CD4-positive, alpha-beta memory T cell (primary cell): ENCODE measurements around the gene CD180. TPM values are rescaled to one million over a fixed set of nuclear protein-coding genes. Genes with fewer than 3 reads are reported as not detected.
A peak's percentile ranks its signal among the peaks of the same experiment; 100 is the strongest.

Experiments
- CTCF ChIA-PET: fragments of 350-600 bp; sonication (Branson Sonifier 250); formaldehyde crosslinking; loops from one replicate; lab custom pipeline; 2021; ENCODE audit warnings: inconsistent platforms; ENCODE audit not compliant: partially characterized antibody; lab: Charles Lee
- POLR2A ChIA-PET: fragments of 350-600 bp; sonication (Branson Sonifier 250); formaldehyde crosslinking; loops from one replicate; lab custom pipeline; 2021; ENCODE audit not compliant: partially characterized antibody; lab: Charles Lee
- DNase-seq, 5 donors: peaks; one replicate each; pipeline versions ENCODE4 v3.0.0 to v3.0.0-alpha.2; 2020 to 2022; ENCODE audit warnings: mixed read lengths in 1 of 5
- H3K27ac ChIP-seq: one replicate; pipeline ENCODE4 v1.7.0; 2013; ENCODE audit warnings: low read depth, low read length
- H3K27me3 ChIP-seq: 2 replicates; pipeline ENCODE4 v1.7.0; 2013; ENCODE audit warnings: mild to moderate bottlenecking, low read length, moderate library complexity; ENCODE audit not compliant: insufficient read depth
- H3K36me3 ChIP-seq: 2 replicates; pipeline ENCODE4 v1.7.0; 2013; ENCODE audit warnings: mild to moderate bottlenecking, low read length, moderate library complexity; ENCODE audit not compliant: insufficient read depth
- H3K4me1 ChIP-seq: 2 replicates; pipeline ENCODE4 v1.7.0; 2013; ENCODE audit warnings: mild to moderate bottlenecking, low read length, moderate library complexity; ENCODE audit not compliant: insufficient read depth
- H3K4me3 ChIP-seq, 2 donors: one replicate each; pipeline ENCODE4 v1.7.0; 2013; ENCODE audit warnings: low read length in 2 of 2, mild to moderate bottlenecking in 1 of 2
- H3K9me3 ChIP-seq, 2 donors: one replicate each; pipeline ENCODE4 v1.7.0; 2013; ENCODE audit warnings: low read length in 2 of 2, control low read depth in 1 of 2; ENCODE audit not compliant: control insufficient read depth in 1 of 2
- H3K27ac Mint-ChIP-seq, 7 donors: one replicate each; pipeline ENCODE4 v1.8.0; 2020 to 2021; ENCODE audit warnings: mixed read lengths in 7 of 7, mild to moderate bottlenecking in 6 of 7, inconsistent platforms in 3 of 7, moderate library complexity in 3 of 7
- H3K27me3 Mint-ChIP-seq, 2 donors: one replicate each; pipeline ENCODE4 v1.8.0; 2020 to 2021; ENCODE audit warnings: mixed read lengths in 2 of 2
- H3K36me3 Mint-ChIP-seq, 2 donors: one replicate each; pipeline ENCODE4 v1.8.0; 2020 to 2021; ENCODE audit warnings: mixed read lengths in 2 of 2, inconsistent platforms in 1 of 2, mild to moderate bottlenecking in 1 of 2
- H3K4me1 Mint-ChIP-seq, 4 donors: one replicate each; pipeline ENCODE4 v1.8.0; 2020 to 2021; ENCODE audit warnings: mixed read lengths in 4 of 4, mild to moderate bottlenecking in 1 of 4
- H3K4me3 Mint-ChIP-seq, 8 donors: one replicate each; pipeline ENCODE4 v1.8.0; 2020 to 2021; ENCODE audit warnings: mixed read lengths in 8 of 8, mild to moderate bottlenecking in 7 of 8, moderate library complexity in 6 of 8, inconsistent platforms in 3 of 8
- H3K9me3 Mint-ChIP-seq, 8 donors: one replicate each; pipeline ENCODE4 v1.8.0; 2020 to 2021; ENCODE audit warnings: mixed read lengths in 8 of 8, mild to moderate bottlenecking in 5 of 8, inconsistent platforms in 3 of 8, moderate library complexity in 1 of 8
- intact Hi-C: fragments of 100-400 bp; cut with micrococcal nuclease; formaldehyde crosslinking; loops from one replicate; pipeline ENCODE4 v1.15.1; 2023
- polyA plus RNA-seq, 2 donors: library from polyadenylated mRNA; unstranded; fragments of 300-500 nt; fragmentation: Illumina TruSeq; gene quantifications; one replicate each; pipeline ENCODE4 v1.2.3, GENCODE V29; 2021
- total RNA-seq, 2 experiments: library from RNA; stranded (reverse); gene quantifications; one replicate each; pipeline ENCODE4 v1.2.3, GENCODE V29; 2021

Gene CD180
- total and polyA plus RNA-seq, 4 experiments from 2014 or later, result 0.25 to 0.52 (median 0.50) TPM; not detected in 1

GRCh38 chr5:67188274-67189078 lies 8.1 kb downstream of the CD180 start:
- no peak for DNase-seq
- Histone ChIP-seq H3K9me3 (no peaks in the 10 kb centered on the region), H3K27ac (no peak overlapping the region), H3K4me3 (no peak overlapping the region), H3K27me3 (no peaks in the 10 kb centered on the region), H3K36me3 (no peaks in the 10 kb centered on the region), H3K4me1 (peaks cover 38% of the 10 kb centered on the region)
- ChIA-PET CTCF (interaction anchor here (0.6 to 2.0 kb wide), 7 partner anchors 14 to 201 kb away, joined by 3 to 6 read pairs (median 3); no protein-coding TSS in a partner anchor), POLR2A (interaction anchor here (0.7 to 2.6 kb wide), 7 partner anchors 9 to 27 kb away, joined by 4 to 30 read pairs (median 5); no protein-coding TSS in a partner anchor)
- H3K36me3 Mint-ChIP-seq, result no peaks in the 10 kb centered on the region
- intact Hi-C loops, result no loop called here
- peaks cover 0 to 2% (median 0%) of the 10 kb centered on the region in 8 donors for H3K9me3 Mint-ChIP-seq
- peaks cover 37 to 50% (median 42%) of the 10 kb centered on the region in 4 donors for H3K4me1 Mint-ChIP-seq
- peak overlapping the region in 7 of 8 donors; percentile 13 to 75 (median 53) for H3K4me3 Mint-ChIP-seq
- no peaks in the 10 kb centered on the region for H3K27me3 Mint-ChIP-seq
- peak overlapping the region; percentile 66 to 94 (median 88) for H3K27ac Mint-ChIP-seq

DNA sequence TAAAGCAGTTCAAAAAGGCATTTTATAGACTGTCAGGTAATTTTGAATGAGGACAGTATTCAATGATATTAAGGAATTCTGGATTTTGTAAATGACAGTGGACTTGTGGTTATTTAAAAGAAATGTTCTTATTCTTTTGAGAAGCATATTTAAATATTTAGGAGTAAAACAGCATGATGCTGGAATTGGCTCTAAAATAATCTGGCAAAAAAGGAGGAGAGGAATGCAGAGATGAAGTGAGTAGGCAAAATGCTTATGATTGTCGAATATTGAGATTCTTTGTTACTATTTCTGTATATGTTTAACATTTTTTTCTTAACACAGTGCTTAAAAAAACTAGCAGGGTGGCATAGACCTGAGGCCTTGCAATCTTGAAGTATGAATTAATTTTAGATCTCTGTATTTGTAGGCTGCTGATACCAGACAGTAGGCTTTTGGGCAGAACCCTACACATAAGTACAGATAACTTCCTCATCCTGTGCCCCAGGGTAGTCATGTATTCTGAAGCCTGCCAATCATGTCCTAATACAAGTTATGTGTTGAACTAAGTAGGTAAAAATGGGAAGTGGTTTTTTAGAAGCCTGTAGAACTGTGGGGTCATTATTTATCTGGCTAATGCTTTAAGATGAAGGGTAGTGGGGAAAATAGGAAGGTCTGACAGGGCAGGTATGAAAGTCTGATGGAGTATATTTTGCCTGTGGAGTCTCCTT lies 9.4 kb downstream of the CD180 start:
- POLR2A ChIA-PET, result interaction anchor here (2.5 to 2.6 kb wide), 2 partner anchors 18 to 20 kb away, joined by 16 to 30 read pairs; no protein-coding TSS in a partner anchor
- Mint-ChIP-seq H3K27ac (peak overlapping the region; percentile 66 to 91 (median 86)), H3K4me1 (peaks cover 40 to 56% (median 49%) of the 10 kb centered on the region in 4 donors)

DNA sequence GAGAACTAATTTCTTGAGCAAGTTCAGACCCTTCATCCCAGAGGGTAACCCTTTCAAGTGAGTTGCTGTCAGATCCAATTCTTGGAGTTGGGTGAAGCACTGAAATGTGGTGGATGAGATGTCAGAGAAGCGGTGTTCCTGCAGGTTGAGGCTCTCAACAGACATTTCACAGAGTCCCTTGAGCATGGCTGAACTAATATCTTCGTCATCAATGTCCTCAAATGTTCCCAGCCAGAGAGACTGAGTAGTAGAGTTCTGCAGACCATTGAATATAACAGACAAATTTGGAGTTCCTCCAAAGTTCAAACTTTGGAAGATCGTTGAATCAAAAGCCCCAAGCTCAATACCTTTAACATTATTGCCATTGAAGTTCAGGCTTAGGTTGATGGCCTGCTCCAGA lies 12.7 kb downstream of the CD180 start:
- ChIA-PET POLR2A (interaction anchor here (11.2 kb wide), 1 partner anchor 18 kb away, joined by 109 read pairs; no protein-coding TSS in a partner anchor), CTCF (interaction anchor here (1.0 to 1.2 kb wide), 3 partner anchors 17 to 24 kb away, joined by 3 read pairs; no protein-coding TSS in a partner anchor)
- peaks cover 44 to 70% (median 53%) of the 10 kb centered on the region in 4 donors for H3K4me1 Mint-ChIP-seq
- H3K27me3 Mint-ChIP-seq, result no peaks in the 10 kb centered on the region
- no peak overlapping the region for H3K4me3 Mint-ChIP-seq
- no peak overlapping the region for H3K27ac Mint-ChIP-seq
- DNase-seq, result no peak
- no peak overlapping the region for H3K4me3 ChIP-seq
- no peaks in the 10 kb centered on the region for H3K9me3 Mint-ChIP-seq
- intact Hi-C loops, result loop anchor here (2.0 kb wide), 1 partner anchor 15 kb away; no protein-coding TSS in a partner anchor
- peaks cover 50% of the 10 kb centered on the region for H3K4me1 ChIP-seq
- H3K9me3 ChIP-seq, result no peaks in the 10 kb centered on the region
- no peaks in the 10 kb centered on the region for H3K36me3 Mint-ChIP-seq
- no peak overlapping the region for H3K27ac ChIP-seq
- H3K36me3 ChIP-seq, result no peaks in the 10 kb centered on the region
- H3K27me3 ChIP-seq, result no peaks in the 10 kb centered on the region

More for the DNA sequence above, 9.4 kb downstream of the CD180 start:
- Histone ChIP-seq H3K27ac (no peak overlapping the region), H3K27me3 (no peaks in the 10 kb centered on the region), H3K9me3 (no peaks in the 10 kb centered on the region), H3K4me3 (no peak overlapping the region), H3K36me3 (no peaks in the 10 kb centered on the region), H3K4me1 (peaks cover 46% of the 10 kb centered on the region)
- CTCF ChIA-PET, result no interaction called here
- DNase-seq, result no peak
- Mint-ChIP-seq H3K27me3 (no peaks in the 10 kb centered on the region), H3K9me3 (peaks cover 0 to 2% (median 0%) of the 10 kb centered on the region in 8 donors), H3K4me3 (peak overlapping the region in 6 of 8 donors; percentile 39 to 73 (median 64)), H3K36me3 (no peaks in the 10 kb centered on the region)
- intact Hi-C loops, result loop anchor here (2.0 kb wide), 1 partner anchor 20 kb away; no protein-coding TSS in a partner anchor

DNA sequence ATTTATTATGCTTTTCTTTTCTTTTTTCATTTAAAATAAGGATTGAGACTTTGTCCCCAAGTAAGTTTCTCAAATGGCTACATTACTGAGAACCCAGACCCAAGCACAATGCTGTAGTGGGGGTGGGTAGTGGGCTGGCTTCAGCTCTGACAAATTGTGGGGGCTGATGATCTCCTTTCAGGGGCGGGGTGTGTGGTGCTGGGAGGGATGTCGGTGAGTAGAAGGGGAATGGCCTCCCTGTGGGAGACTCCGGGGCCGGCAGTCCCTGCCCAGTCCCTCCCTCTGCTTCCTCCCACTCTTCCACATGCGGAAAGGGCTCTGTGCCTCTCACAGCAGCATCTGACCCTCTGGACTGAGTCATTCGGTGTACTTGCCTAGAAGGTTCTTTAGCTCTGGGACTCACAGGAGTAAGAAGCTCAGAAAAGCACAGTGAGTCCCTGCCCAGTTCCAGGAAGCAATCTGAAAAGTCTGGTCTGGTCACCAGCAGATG lies 14.3 kb downstream of the CD180 start:
- CTCF ChIA-PET, result interaction anchor here (1.7 to 4.5 kb wide), 3 partner anchors 14 to 27 kb away, joined by 4 to 27 read pairs (median 10); no protein-coding TSS in a partner anchor
- H3K27ac ChIP-seq, result no peak overlapping the region

DNA sequence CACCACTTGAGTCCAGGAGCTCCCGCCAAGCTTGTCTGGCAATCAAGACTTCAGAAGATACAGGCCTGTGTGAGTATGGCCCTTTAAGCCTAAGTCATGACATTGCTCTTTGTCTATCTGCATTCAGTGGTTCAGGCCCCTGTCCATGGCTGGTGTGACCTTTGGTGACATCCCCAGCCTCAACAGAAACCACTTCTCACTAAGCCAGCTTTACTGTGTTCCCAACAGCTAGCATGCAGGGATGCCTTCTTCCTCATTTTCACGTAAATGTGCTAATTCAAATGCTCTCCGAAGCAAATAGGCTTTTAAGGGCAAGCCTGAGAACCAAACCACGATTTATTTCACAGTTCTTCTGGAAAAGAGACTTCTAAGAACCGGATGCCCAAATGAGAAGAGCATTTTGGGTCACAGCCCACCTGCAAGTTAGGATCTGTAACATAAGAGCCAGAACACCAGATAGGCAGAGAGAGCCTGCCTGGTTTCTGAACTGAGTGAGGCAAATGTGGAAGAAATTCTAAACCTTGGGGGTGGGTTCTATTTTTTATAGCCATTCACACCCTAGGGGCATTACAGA lies 14.9 kb downstream of the CD180 start:
- Histone ChIP-seq H3K36me3 (no peaks in the 10 kb centered on the region), H3K4me1 (peaks cover 29% of the 10 kb centered on the region), H3K4me3 (no peak overlapping the region), H3K27me3 (no peaks in the 10 kb centered on the region), H3K27ac (peak overlapping the region; percentile 16), H3K9me3 (peaks cover 4 to 9% of the 10 kb centered on the region in 2 donors)
- CTCF ChIA-PET, result interaction anchor here (1.7 to 4.5 kb wide), 3 partner anchors 14 to 27 kb away, joined by 4 to 27 read pairs (median 10); no protein-coding TSS in a partner anchor
- Mint-ChIP-seq H3K36me3 (peaks cover 9 to 16% of the 10 kb centered on the region in 2 donors), H3K4me1 (peaks cover 33 to 59% (median 47%) of the 10 kb centered on the region in 4 donors), H3K4me3 (peak overlapping the region in 7 of 8 donors; percentile 4 to 82 (median 54)), H3K27ac (peak overlapping the region in 6 of 7 donors; percentile 68 to 94 (median 88)), H3K9me3 (peaks cover 0 to 17% (median 12%) of the 10 kb centered on the region in 8 donors), H3K27me3 (no peaks in the 10 kb centered on the region)
- POLR2A ChIA-PET, result interaction anchor here (0.8 to 11.2 kb wide), 4 partner anchors 8 to 23 kb away, joined by 4 to 109 read pairs (median 4); no protein-coding TSS in a partner anchor
- intact Hi-C loops, result loop anchor here (2.0 kb wide), 1 partner anchor 13 kb away; no protein-coding TSS in a partner anchor
- no peak for DNase-seq

More for the DNA sequence above, 14.3 kb downstream of the CD180 start:
- H3K4me3 ChIP-seq, result no peak overlapping the region
- peaks cover 0 to 3% of the 10 kb centered on the region in 2 donors for H3K9me3 ChIP-seq
- no peak for DNase-seq
- H3K36me3 Mint-ChIP-seq, result peaks cover 4 to 9% of the 10 kb centered on the region in 2 donors
- peaks cover 0 to 11% (median 6%) of the 10 kb centered on the region in 8 donors for H3K9me3 Mint-ChIP-seq
- H3K4me1 Mint-ChIP-seq, result peaks cover 36 to 64% (median 50%) of the 10 kb centered on the region in 4 donors
- peak overlapping the region in 3 of 8 donors; percentile 23 to 82 (median 26) for H3K4me3 Mint-ChIP-seq
- H3K27me3 Mint-ChIP-seq, result no peaks in the 10 kb centered on the region
- H3K27ac Mint-ChIP-seq, result peak overlapping the region in 4 of 7 donors; percentile 31 to 77 (median 59)
- no peaks in the 10 kb centered on the region for H3K27me3 ChIP-seq
- peaks cover 35% of the 10 kb centered on the region for H3K4me1 ChIP-seq
- H3K36me3 ChIP-seq, result no peaks in the 10 kb centered on the region
- intact Hi-C loops, result loop anchor here (2.0 kb wide), 1 partner anchor 14 kb away; no protein-coding TSS in a partner anchor
- POLR2A ChIA-PET, result interaction anchor here (1.6 to 11.2 kb wide), 2 partner anchors 8 to 17 kb away, joined by 4 to 109 read pairs; no protein-coding TSS in a partner anchor
